AG10803 (cell line): ENCODE measurements around the gene THSD4.

ENCODE experiments used
- DNase-seq: peaks from one replicate; pipeline ENCODE4 v3.0.0; 2010; ENCODE audit warnings: low read depth
- H3K4me3 ChIP-seq: 2 replicates; pipeline ENCODE4 v1.5.1; 2011; ENCODE audit warnings: mild to moderate bottlenecking, low read length, control low read depth
- TF ChIP-seq, protein P1 (sequence below): conservative IDR thresholded peaks from 2 replicates; pipeline ENCODE4 v1.5.1; 2011; ENCODE audit warnings: mild to moderate bottlenecking, low read length, control low read depth, inconsistent platforms

The THSD4 gene

GRCh38 chr15:71114887-71115566 is at the start of gene THSD4:
THSD4 (plus strand) TSS chr15:71115471.
- peak within 1 kb of the TSS; percentile 63 for H3K4me3 ChIP-seq
- peak; percentile 70 for DNase-seq

GRCh38 chr15:71066983-71067382 is 48.3 kb upstream of the THSD4 start:
- H3K4me3 ChIP-seq, result no peak overlapping the region
- peak; percentile 81 for DNase-seq
- TF ChIP-seq, protein P1, sequence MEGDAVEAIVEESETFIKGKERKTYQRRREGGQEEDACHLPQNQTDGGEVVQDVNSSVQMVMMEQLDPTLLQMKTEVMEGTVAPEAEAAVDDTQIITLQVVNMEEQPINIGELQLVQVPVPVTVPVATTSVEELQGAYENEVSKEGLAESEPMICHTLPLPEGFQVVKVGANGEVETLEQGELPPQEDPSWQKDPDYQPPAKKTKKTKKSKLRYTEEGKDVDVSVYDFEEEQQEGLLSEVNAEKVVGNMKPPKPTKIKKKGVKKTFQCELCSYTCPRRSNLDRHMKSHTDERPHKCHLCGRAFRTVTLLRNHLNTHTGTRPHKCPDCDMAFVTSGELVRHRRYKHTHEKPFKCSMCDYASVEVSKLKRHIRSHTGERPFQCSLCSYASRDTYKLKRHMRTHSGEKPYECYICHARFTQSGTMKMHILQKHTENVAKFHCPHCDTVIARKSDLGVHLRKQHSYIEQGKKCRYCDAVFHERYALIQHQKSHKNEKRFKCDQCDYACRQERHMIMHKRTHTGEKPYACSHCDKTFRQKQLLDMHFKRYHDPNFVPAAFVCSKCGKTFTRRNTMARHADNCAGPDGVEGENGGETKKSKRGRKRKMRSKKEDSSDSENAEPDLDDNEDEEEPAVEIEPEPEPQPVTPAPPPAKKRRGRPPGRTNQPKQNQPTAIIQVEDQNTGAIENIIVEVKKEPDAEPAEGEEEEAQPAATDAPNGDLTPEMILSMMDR, result no peak

More at GRCh38 chr15:71114887-71115566, at the start of gene THSD4:
- TF ChIP-seq, protein P1, result peak; percentile 73

DNA sequence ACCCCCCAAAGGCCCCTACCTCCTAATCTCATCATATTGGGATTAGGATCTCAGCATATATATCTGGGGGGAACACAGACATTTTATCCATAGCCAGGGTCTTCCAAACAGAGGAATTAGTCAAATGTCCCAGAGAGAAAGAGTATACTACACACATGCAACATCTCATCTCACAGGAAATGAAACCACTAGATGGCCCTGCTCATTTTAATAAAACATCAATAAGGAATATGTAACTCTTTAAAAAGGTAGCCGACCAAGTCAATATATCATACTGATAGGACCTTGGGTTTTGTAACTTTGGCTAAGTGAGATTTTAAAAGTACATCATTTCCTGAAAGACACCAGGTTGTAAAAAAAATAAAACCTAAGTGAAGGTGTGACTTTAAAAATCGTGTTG is 45.6 kb upstream of the THSD4 start:
- no peak for DNase-seq
- TF ChIP-seq, protein P1, result no peak
- no peak overlapping the region for H3K4me3 ChIP-seq

GRCh38 chr15:71071529-71071928 is 43.7 kb upstream of the THSD4 start:
- H3K4me3 ChIP-seq, result no peak overlapping the region
- no peak for DNase-seq
- TF ChIP-seq, protein P1, result no peak

GRCh38 chr15:71072423-71072822 is 42.8 kb upstream of the THSD4 start:
- no peak for DNase-seq
- TF ChIP-seq, protein P1, result no peak
- no peak overlapping the region for H3K4me3 ChIP-seq

DNA sequence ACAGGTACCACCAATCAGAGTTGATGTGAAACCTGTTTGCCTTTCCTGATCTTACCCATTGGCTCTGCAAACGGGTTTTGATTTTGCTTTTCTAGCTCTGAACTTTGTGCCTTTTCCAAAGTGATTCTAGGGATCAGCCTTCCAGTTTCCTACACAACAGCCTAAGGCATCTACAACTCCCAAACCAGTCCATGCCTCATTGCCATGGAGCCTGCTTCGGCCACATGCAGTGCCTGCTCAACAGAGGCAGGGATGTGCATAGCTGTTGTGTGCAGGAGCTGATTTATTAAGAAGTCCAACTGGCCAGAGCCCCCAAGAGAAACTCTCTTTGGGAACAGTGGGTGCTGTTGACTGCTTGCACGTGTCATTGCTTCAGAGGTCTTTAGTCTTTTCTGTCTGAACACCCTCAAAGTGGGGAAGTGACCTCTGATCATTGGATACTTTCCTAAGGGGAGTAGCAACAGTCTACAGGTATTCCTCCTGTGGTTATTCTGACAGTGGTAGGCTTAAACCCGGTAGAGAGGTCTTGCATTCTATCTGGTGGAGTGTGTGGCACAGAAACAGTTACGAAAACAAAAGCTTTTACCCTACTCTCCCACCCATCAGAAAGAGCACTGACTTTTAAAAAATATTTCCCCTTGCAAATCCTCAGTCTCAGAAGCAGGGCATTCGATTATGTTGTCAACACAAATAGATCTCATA is 36.6 kb upstream of the THSD4 start:
- no peak overlapping the region for H3K4me3 ChIP-seq
- TF ChIP-seq, protein P1, result no peak
- DNase-seq, result no peak
